NCI-H1436 treated with DMSO at 0.1 percent for 48 hours (cell line): ENCODE results near the gene TEKT2.

Source experiments
- DNase-seq: peaks from one replicate; lab custom pipeline; 2025; lab: John Stamatoyannopoulos, UW

The TEKT2 gene

GRCh38 chr1:36106269-36106668 is 22.4 kb downstream of the TEKT2 start:
- no peak for DNase-seq

- no peak for DNase-seq
Observed at GRCh38 chr1:36107394-36107793, 23.5 kb downstream of the TEKT2 start.

- no peak for DNase-seq
Observed at GRCh38 chr1:36108314-36108713, 24.4 kb downstream of the TEKT2 start.

GRCh38 chr1:36109041-36109679 is 25.3 kb downstream of the TEKT2 start:
- no peak for DNase-seq

- DNase-seq: no peak
Observed at GRCh38 chr1:36111151-36111550, 27.3 kb downstream of the TEKT2 start.

GRCh38 chr1:36112823-36113222 is 28.9 kb downstream of the TEKT2 start:
- no peak for DNase-seq

- DNase-seq: no peak
Observed at GRCh38 chr1:36114371-36114770, 30.5 kb downstream of the TEKT2 start.

- DNase-seq: no peak
Observed at GRCh38 chr1:36115200-36115669, 31.3 kb downstream of the TEKT2 start.

- no peak for DNase-seq
Observed at GRCh38 chr1:36115931-36116330, 32.0 kb downstream of the TEKT2 start.

GRCh38 chr1:36116901-36117300 is 33.0 kb downstream of the TEKT2 start:
- no peak for DNase-seq

GRCh38 chr1:36118447-36119204 is 34.7 kb downstream of the TEKT2 start:
- no peak for DNase-seq

- no peak for DNase-seq
Observed at GRCh38 chr1:36119456-36119855, 35.6 kb downstream of the TEKT2 start.

- DNase-seq: no peak
Observed at GRCh38 chr1:36122062-36123030, 38.5 kb downstream of the TEKT2 start.

- DNase-seq: no peak
Observed at GRCh38 chr1:36123356-36123755, 39.5 kb downstream of the TEKT2 start.

GRCh38 chr1:36124404-36125128 is 40.7 kb downstream of the TEKT2 start:
- DNase-seq: no peak

- DNase-seq: no peak
Observed at GRCh38 chr1:36125129-36125991, 41.5 kb downstream of the TEKT2 start, which contains the start of gene COL8A2. TSS of gene COL8A2 (minus strand) at chr1:36125222. CDS start at chr1:36100242, 24,980 bp downstream.

- no peak for DNase-seq
Observed at GRCh38 chr1:36126005-36126716, 42.3 kb downstream of the TEKT2 start.

- no peak for DNase-seq
Observed at GRCh38 chr1:36126797-36127500, 43.1 kb downstream of the TEKT2 start.
